WTC11 (cell line): Measurements from ENCODE around the gene KAT2B. TPM values are rescaled to one million over a fixed set of nuclear protein-coding genes. Genes with fewer than 3 reads are reported as not detected.

Experiments
- ATAC-seq: fragments of 200-7000 bp; cut with Tn5 transposase; 2 replicates; pipeline ENCODE4 v1.10.0; 2021; ENCODE audit warnings: mild to moderate bottlenecking, moderate library complexity
- CTCF ChIA-PET: fragments of 300-600 bp; sonication (Branson Sonifier 250); formaldehyde crosslinking; loops from one replicate; lab custom pipeline; 2021; ENCODE audit warnings: antibody characterized with exemption; lab: Charles Lee
- POLR2A ChIA-PET: fragments of 350-600 bp; sonication (Branson Sonifier 250); formaldehyde crosslinking; loops from one replicate; lab custom pipeline; 2021; ENCODE audit warnings: antibody characterized with exemption; lab: Charles Lee
- DNase-seq: peaks from one replicate; pipeline ENCODE4 v3.0.0; 2021; ENCODE audit warnings: low spot score
- H3K27ac Mint-ChIP-seq: 2 replicates; pipeline ENCODE4 v1.8.0; 2021; ENCODE audit warnings: mixed read lengths
- H3K27me3 Mint-ChIP-seq: 2 replicates; pipeline ENCODE4 v1.8.0; 2021; ENCODE audit warnings: low read depth, mild to moderate bottlenecking, moderate library complexity, mixed read lengths
- H3K36me3 Mint-ChIP-seq: 2 replicates; pipeline ENCODE4 v1.8.0; 2021; ENCODE audit warnings: mixed read lengths
- H3K4me1 Mint-ChIP-seq: 2 replicates; pipeline ENCODE4 v1.8.0; 2022; ENCODE audit warnings: mixed read lengths
- H3K4me3 Mint-ChIP-seq: 2 replicates; pipeline ENCODE4 v1.8.0; 2021; ENCODE audit warnings: mild to moderate bottlenecking, moderate library complexity, mixed read lengths
- H3K9me3 Mint-ChIP-seq: 2 replicates; pipeline ENCODE4 v1.8.0; 2021; ENCODE audit warnings: mixed read lengths
- CREB1 ChIP-seq: sonication (generic); formaldehyde crosslinking; IDR thresholded peaks from 2 replicates; pipeline ENCODE4 v1.8.0; 2023; ENCODE audit warnings: mild to moderate bottlenecking, missing genetic modification reagents
- EMX1 ChIP-seq: fragments of 250-450 bp; sonication (Bioruptor Pico); IDR thresholded peaks from 2 replicates; pipeline ENCODE4 v1.8.0; 2021; ENCODE audit warnings: mild to moderate bottlenecking
- FOXJ3 ChIP-seq: sonication (generic); formaldehyde crosslinking; IDR thresholded peaks from 2 replicates; pipeline ENCODE4 v1.9.0; 2021; ENCODE audit warnings: missing genetic modification reagents, mild to moderate bottlenecking, borderline replicate concordance
- IRF1 ChIP-seq: sonication (generic); formaldehyde crosslinking; IDR thresholded peaks from 2 replicates; pipeline ENCODE4 v1.8.0; 2023; ENCODE audit warnings: missing genetic modification reagents
- IRF2 ChIP-seq: sonication (generic); formaldehyde crosslinking; IDR thresholded peaks from 2 replicates; pipeline ENCODE4 v1.8.0; 2022; ENCODE audit warnings: low read depth, missing genetic modification reagents, borderline replicate concordance
- NFATC4 ChIP-seq: fragments of 250-450 bp; sonication (Bioruptor Pico); IDR thresholded peaks from 2 replicates; pipeline ENCODE4 v1.9.0; 2021; ENCODE audit warnings: mild to moderate bottlenecking
- NR1H2 ChIP-seq: sonication (generic); formaldehyde crosslinking; IDR thresholded peaks from 2 replicates; pipeline ENCODE4 v1.9.0; 2021; ENCODE audit warnings: mild to moderate bottlenecking, moderate library complexity, missing genetic modification reagents
- PRRX2 ChIP-seq: fragments of 250-450 bp; sonication (Bioruptor Pico); IDR thresholded peaks from 2 replicates; pipeline ENCODE4 v1.8.0; 2021; ENCODE audit warnings: mild to moderate bottlenecking
- SMAD3 ChIP-seq: sonication (generic); formaldehyde crosslinking; IDR thresholded peaks from 2 replicates; pipeline ENCODE4 v1.8.0; 2022; ENCODE audit warnings: missing genetic modification reagents, mild to moderate bottlenecking, borderline replicate concordance
- TEAD4 ChIP-seq: sonication (generic); formaldehyde crosslinking; IDR thresholded peaks from 2 replicates; pipeline ENCODE4 v1.8.0; 2022; ENCODE audit warnings: mild to moderate bottlenecking, missing genetic modification reagents
- ZNF138 ChIP-seq: sonication (generic); formaldehyde crosslinking; conservative IDR thresholded peaks from 2 replicates; pipeline ENCODE4 v1.8.1; 2022; ENCODE audit warnings: mild to moderate bottlenecking, moderate library complexity, missing genetic modification reagents
- ZNF219 ChIP-seq: sonication (generic); formaldehyde crosslinking; IDR thresholded peaks from 2 replicates; pipeline ENCODE4 v1.8.0; 2023; ENCODE audit warnings: missing genetic modification reagents, mild to moderate bottlenecking, borderline replicate concordance
- ZNF416 ChIP-seq: fragments of 250-450 bp; sonication (Bioruptor Pico); IDR thresholded peaks from 2 replicates; pipeline ENCODE4 v1.9.0; 2021; ENCODE audit warnings: mild to moderate bottlenecking, inconsistent platforms
- total RNA-seq: library from RNA; stranded (reverse); gene quantifications from 3 replicates; pipeline ENCODE4 v1.2.3, GENCODE V29; 2021
- TF ChIP-seq, protein P1 (sequence below): sonication (generic); formaldehyde crosslinking; IDR thresholded peaks from 2 replicates; pipeline ENCODE4 v1.8.0; 2022; ENCODE audit warnings: missing genetic modification reagents
- TF ChIP-seq, protein P2 (sequence below): sonication (generic); formaldehyde crosslinking; IDR thresholded peaks from 2 replicates; pipeline ENCODE4 v1.8.1; 2022; ENCODE audit warnings: low read depth, missing genetic modification reagents, borderline replicate concordance
- TF ChIP-seq, protein P3 (sequence below): sonication (generic); formaldehyde crosslinking; IDR thresholded peaks from 2 replicates; pipeline ENCODE4 v1.8.1; 2023; ENCODE audit warnings: mild to moderate bottlenecking, moderate library complexity, missing genetic modification reagents
- TF ChIP-seq, protein P4 (sequence below): sonication (generic); formaldehyde crosslinking; IDR thresholded peaks from 2 replicates; pipeline ENCODE4 v1.8.1; 2023; ENCODE audit warnings: mild to moderate bottlenecking, missing genetic modification reagents
- TF ChIP-seq, protein P5 (sequence below): fragments of 250-450 bp; sonication (Bioruptor Pico); conservative IDR thresholded peaks from 2 replicates; pipeline ENCODE4 v1.9.0; 2021; ENCODE audit warnings: mild to moderate bottlenecking
- TF ChIP-seq, protein P6 (sequence below): fragments of 250-450 bp; sonication (Bioruptor Pico); IDR thresholded peaks from 2 replicates; pipeline ENCODE4 v1.8.0; 2021; ENCODE audit warnings: mild to moderate bottlenecking

KAT2B gene
- total RNA-seq, 1 experiment from 2014 or later = 2.7 TPM

DNA sequence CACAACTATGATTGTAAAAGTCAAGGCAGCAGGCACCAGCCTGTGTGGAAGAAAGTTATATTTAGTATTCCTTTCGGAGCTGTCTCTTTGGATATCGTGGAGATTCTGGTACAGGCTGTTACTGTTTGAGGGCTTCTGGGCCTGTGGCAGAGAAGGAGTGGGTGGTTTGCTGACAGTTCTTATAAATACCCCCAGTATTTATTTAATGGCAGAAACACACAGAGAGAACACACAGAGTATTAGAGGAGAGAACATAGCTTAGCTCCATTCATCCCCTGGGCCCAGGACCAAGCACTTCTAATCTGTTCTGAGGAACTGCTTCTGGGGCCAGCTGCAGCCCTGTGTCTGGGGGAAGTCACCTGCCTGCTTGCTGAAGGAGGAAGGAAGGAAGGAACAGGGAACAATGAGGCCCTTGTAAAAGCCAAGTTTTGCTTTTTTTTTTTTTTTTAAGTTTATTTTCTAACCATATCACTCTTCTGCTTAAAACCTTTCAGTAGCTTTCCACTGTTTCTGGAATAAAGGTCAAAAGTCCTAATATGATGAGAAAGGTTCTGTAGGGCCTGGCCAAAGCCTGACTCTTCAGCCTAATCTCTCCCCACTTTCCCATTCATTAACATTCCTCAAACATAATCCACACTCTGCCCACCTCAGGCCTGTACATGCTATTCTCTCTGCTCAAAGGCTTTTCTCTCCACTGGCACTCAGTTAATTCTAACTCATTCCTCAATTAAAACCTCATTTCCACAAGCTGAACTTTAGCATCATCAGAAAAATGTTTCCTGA, 16.4 kb upstream of the KAT2B start:
- no peak for TF ChIP-seq CREB1 (CRISPR knock-in tag)
- TF ChIP-seq, protein P1, sequence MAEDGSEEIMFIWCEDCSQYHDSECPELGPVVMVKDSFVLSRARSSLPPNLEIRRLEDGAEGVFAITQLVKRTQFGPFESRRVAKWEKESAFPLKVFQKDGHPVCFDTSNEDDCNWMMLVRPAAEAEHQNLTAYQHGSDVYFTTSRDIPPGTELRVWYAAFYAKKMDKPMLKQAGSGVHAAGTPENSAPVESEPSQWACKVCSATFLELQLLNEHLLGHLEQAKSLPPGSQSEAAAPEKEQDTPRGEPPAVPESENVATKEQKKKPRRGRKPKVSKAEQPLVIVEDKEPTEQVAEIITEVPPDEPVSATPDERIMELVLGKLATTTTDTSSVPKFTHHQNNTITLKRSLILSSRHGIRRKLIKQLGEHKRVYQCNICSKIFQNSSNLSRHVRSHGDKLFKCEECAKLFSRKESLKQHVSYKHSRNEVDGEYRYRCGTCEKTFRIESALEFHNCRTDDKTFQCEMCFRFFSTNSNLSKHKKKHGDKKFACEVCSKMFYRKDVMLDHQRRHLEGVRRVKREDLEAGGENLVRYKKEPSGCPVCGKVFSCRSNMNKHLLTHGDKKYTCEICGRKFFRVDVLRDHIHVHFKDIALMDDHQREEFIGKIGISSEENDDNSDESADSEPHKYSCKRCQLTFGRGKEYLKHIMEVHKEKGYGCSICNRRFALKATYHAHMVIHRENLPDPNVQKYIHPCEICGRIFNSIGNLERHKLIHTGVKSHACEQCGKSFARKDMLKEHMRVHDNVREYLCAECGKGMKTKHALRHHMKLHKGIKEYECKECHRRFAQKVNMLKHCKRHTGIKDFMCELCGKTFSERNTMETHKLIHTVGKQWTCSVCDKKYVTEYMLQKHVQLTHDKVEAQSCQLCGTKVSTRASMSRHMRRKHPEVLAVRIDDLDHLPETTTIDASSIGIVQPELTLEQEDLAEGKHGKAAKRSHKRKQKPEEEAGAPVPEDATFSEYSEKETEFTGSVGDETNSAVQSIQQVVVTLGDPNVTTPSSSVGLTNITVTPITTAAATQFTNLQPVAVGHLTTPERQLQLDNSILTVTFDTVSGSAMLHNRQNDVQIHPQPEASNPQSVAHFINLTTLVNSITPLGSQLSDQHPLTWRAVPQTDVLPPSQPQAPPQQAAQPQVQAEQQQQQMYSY (CRISPR knock-in tag) = no peak
- no peak for TF ChIP-seq TEAD4
- no peak for TF ChIP-seq PRRX2
- TF ChIP-seq, protein P2, sequence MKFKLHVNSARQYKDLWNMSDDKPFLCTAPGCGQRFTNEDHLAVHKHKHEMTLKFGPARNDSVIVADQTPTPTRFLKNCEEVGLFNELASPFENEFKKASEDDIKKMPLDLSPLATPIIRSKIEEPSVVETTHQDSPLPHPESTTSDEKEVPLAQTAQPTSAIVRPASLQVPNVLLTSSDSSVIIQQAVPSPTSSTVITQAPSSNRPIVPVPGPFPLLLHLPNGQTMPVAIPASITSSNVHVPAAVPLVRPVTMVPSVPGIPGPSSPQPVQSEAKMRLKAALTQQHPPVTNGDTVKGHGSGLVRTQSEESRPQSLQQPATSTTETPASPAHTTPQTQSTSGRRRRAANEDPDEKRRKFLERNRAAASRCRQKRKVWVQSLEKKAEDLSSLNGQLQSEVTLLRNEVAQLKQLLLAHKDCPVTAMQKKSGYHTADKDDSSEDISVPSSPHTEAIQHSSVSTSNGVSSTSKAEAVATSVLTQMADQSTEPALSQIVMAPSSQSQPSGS (CRISPR knock-in tag) = no peak
- TF ChIP-seq IRF1 (CRISPR knock-in tag) = no peak
- TF ChIP-seq, protein P3, sequence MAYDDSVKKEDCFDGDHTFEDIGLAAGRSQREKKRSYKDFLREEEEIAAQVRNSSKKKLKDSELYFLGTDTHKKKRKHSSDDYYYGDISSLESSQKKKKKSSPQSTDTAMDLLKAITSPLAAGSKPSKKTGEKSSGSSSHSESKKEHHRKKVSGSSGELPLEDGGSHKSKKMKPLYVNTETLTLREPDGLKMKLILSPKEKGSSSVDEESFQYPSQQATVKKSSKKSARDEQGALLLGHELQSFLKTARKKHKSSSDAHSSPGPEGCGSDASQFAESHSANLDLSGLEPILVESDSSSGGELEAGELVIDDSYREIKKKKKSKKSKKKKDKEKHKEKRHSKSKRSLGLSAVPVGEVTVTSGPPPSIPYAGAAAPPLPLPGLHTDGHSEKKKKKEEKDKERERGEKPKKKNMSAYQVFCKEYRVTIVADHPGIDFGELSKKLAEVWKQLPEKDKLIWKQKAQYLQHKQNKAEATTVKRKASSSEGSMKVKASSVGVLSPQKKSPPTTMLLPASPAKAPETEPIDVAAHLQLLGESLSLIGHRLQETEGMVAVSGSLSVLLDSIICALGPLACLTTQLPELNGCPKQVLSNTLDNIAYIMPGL = no peak
- TF ChIP-seq ZNF138 (CRISPR knock-in tag) = no peak
- TF ChIP-seq, protein P4, sequence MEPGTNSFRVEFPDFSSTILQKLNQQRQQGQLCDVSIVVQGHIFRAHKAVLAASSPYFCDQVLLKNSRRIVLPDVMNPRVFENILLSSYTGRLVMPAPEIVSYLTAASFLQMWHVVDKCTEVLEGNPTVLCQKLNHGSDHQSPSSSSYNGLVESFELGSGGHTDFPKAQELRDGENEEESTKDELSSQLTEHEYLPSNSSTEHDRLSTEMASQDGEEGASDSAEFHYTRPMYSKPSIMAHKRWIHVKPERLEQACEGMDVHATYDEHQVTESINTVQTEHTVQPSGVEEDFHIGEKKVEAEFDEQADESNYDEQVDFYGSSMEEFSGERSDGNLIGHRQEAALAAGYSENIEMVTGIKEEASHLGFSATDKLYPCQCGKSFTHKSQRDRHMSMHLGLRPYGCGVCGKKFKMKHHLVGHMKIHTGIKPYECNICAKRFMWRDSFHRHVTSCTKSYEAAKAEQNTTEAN = no peak
- no peak for TF ChIP-seq NR1H2
- TF ChIP-seq, protein P5, sequence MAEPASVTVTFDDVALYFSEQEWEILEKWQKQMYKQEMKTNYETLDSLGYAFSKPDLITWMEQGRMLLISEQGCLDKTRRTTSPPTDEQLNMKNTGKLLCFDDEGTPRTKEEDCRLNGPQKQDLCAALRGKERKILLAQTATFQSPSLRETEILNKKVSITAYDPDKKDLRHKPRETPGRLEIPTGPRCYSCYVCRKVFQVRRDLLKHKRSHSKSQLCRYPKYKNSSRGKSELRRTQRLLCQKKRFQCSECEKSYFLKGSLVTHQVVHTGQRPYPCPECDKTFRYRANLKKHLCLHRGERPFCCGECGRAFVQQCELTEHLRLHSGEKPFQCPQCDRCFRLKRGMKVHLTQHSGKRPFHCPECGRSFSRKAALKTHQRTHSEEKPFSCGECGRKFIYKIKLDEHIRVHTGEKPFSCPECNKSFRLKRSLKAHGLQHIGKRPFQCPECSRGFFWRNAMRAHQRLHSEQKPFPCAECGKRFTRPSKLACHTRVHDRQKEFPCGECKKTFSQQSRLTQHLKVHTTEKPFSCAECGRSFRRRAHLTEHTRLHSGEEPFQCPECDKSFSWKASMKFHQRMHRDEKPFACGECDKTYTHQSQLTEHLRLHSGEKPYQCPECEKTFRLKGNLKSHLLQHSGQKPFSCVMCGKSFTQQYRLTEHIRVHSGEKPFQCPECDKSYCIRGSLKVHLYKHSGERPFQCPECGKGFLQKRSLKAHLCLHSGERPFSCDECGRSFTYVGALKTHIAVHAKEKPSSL (CRISPR knock-in tag) = no peak
- TF ChIP-seq NFATC4 (CRISPR knock-in tag) = no peak
- no peak for TF ChIP-seq IRF2 (CRISPR knock-in tag)
- TF ChIP-seq FOXJ3 = no peak
- TF ChIP-seq, protein P6, sequence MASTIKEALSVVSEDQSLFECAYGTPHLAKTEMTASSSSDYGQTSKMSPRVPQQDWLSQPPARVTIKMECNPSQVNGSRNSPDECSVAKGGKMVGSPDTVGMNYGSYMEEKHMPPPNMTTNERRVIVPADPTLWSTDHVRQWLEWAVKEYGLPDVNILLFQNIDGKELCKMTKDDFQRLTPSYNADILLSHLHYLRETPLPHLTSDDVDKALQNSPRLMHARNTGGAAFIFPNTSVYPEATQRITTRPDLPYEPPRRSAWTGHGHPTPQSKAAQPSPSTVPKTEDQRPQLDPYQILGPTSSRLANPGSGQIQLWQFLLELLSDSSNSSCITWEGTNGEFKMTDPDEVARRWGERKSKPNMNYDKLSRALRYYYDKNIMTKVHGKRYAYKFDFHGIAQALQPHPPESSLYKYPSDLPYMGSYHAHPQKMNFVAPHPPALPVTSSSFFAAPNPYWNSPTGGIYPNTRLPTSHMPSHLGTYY (CRISPR knock-in tag) = no peak
- TF ChIP-seq ZNF219 (CRISPR knock-in tag) = no peak
- no peak for TF ChIP-seq EMX1 (CRISPR knock-in tag)
- TF ChIP-seq ZNF416 (CRISPR knock-in tag) = no peak
- TF ChIP-seq SMAD3 (CRISPR knock-in tag) = no peak
- H3K27me3 Mint-ChIP-seq = no peaks in the 10 kb centered on the region
- H3K4me3 Mint-ChIP-seq = no peak overlapping the region
- H3K4me1 Mint-ChIP-seq = peaks cover 7% of the 10 kb centered on the region
- DNase-seq (no peak), ATAC-seq (peak; percentile 44; the same call in 1 of the 2 replicates)
- H3K27ac Mint-ChIP-seq = peak overlapping the region; percentile 47
- CTCF ChIA-PET = no interaction called here
- H3K9me3 Mint-ChIP-seq = no peaks in the 10 kb centered on the region
- POLR2A ChIA-PET = no interaction called here
- H3K36me3 Mint-ChIP-seq = no peaks in the 10 kb centered on the region
